A673 (cell line): ENCODE measurements around the gene FITM2. TPM values are rescaled to one million over a fixed set of nuclear protein-coding genes. Genes with fewer than 3 reads are reported as not detected.

Source experiments
- BruUV-seq: library from RNA; stranded (reverse); fragments of 400-500 nt; replicated peaks from 2 replicates; lab custom pipeline; 2021; lab: Mats Ljungman, UMichigan
- CTCF ChIA-PET: fragments of 300-600 bp; sonication (Branson Sonifier 250); formaldehyde crosslinking; loops from one replicate; lab custom pipeline; 2022; ENCODE audit warnings: antibody characterized with exemption; lab: Charles Lee
- POLR2A ChIA-PET: fragments of 300-600 bp; sonication (Branson Sonifier 250); formaldehyde crosslinking; loops from one replicate; lab custom pipeline; 2022; ENCODE audit warnings: antibody characterized with exemption; ENCODE audit not compliant: low non-redundant PET; lab: Charles Lee
- DNase-seq: peaks from one replicate; pipeline ENCODE4 v3.0.0-alpha.2; 2015; ENCODE audit warnings: low spot score
- H3K27ac ChIP-seq: fragments of 200-600 bp; sonication (generic); 2 replicates; pipeline ENCODE4 v1.5.1; 2016; ENCODE audit warnings: mixed run types, low read depth, mild to moderate bottlenecking, mixed read lengths, antibody characterized with exemption, low read length; ENCODE audit not compliant: poor library complexity, severe bottlenecking
- H3K27me3 ChIP-seq: fragments of 200-600 bp; sonication (generic); replicated peaks from 2 replicates; pipeline ENCODE4 v1.6.1; 2017; ENCODE audit warnings: mixed run types, low read depth, mild to moderate bottlenecking, mixed read lengths, antibody characterized with exemption, low read length; ENCODE audit not compliant: insufficient read depth, poor library complexity
- H3K36me3 ChIP-seq: fragments of 200-600 bp; sonication (generic); 2 replicates; pipeline ENCODE4 v1.6.1; 2016; ENCODE audit warnings: mixed run types, mild to moderate bottlenecking, mixed read lengths, antibody characterized with exemption, low read length; ENCODE audit not compliant: insufficient read depth, poor library complexity, severe bottlenecking
- H3K4me1 ChIP-seq: fragments of 200-600 bp; sonication (generic); 2 replicates; pipeline ENCODE4 v1.6.1; 2017; ENCODE audit warnings: mixed run types, mild to moderate bottlenecking, mixed read lengths, antibody characterized with exemption, low read length; ENCODE audit not compliant: insufficient read depth, poor library complexity, severe bottlenecking
- H3K4me3 ChIP-seq: fragments of 200-600 bp; sonication (generic); 2 replicates; pipeline ENCODE4 v1.5.1; 2016; ENCODE audit warnings: low read depth, mixed run types, mild to moderate bottlenecking, mixed read lengths, low read length; ENCODE audit not compliant: poor library complexity, severe bottlenecking
- H3K9me3 ChIP-seq: fragments of 200-600 bp; sonication (generic); 2 replicates; pipeline ENCODE4 v1.6.1; 2016; ENCODE audit warnings: mixed run types, low read depth, mild to moderate bottlenecking, mixed read lengths, antibody characterized with exemption, low read length; ENCODE audit not compliant: poor library complexity, severe bottlenecking
- EZH2 ChIP-seq: fragments of 200-600 bp; sonication (generic); IDR thresholded peaks from 2 replicates; pipeline ENCODE4 v1.6.1; 2017; ENCODE audit warnings: borderline replicate concordance, low read depth, mild to moderate bottlenecking, mixed read lengths, antibody characterized with exemption, low read length; ENCODE audit not compliant: poor library complexity, severe bottlenecking
- intact Hi-C: fragments of 100-400 bp; cut with micrococcal nuclease; formaldehyde crosslinking; loops from one replicate; pipeline ENCODE4 v1.10.0; 2022; ENCODE audit not compliant: unreplicated experiment
- total RNA-seq: library from RNA; stranded (reverse); gene quantifications from 2 replicates; pipeline ENCODE4 v1.2.3, GENCODE V29; 2021
- TF ChIP-seq, protein P1 (sequence below): fragments of 300-800, 200-600 bp; sonication (generic); conservative IDR thresholded peaks from 2 replicates; pipeline ENCODE4 v1.5.1; 2017; ENCODE audit warnings: low read depth, mild to moderate bottlenecking, antibody characterized with exemption, low read length, moderate library complexity, mixed read lengths

The FITM2 gene
- total RNA-seq, 1 experiment from 2014 or later, result 5.7 TPM

DNA sequence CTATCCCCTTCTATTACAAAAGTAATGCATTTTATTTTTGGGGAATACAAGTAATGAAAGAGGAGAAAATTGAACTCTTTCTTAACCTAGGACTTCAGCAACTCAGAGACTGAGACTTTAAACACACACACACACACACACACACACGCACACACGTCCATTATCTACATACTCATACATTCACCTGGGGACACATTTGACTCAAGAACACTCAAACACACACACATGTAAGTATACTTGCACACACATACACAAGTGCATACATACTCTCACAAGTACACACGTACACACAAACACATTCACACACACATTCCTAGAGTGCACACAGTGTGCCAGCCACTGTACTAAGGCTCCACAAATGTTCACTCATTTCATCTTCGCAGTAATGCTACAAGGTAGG is 23.7 kb upstream of the FITM2 start:
- H3K27ac ChIP-seq, result no peak overlapping the region
- ChIA-PET POLR2A (no interaction called here), CTCF (no interaction called here)
- no peaks in the 10 kb centered on the region for H3K9me3 ChIP-seq
- H3K4me3 ChIP-seq, result no peak overlapping the region
- intact Hi-C loops, result no loop called here
- no peaks in the 10 kb centered on the region for H3K4me1 ChIP-seq
- DNase-seq, result no peak
- BruUV-seq, result no TSS peak
- no peaks in the 10 kb centered on the region for H3K27me3 ChIP-seq
- TF ChIP-seq, protein P1, sequence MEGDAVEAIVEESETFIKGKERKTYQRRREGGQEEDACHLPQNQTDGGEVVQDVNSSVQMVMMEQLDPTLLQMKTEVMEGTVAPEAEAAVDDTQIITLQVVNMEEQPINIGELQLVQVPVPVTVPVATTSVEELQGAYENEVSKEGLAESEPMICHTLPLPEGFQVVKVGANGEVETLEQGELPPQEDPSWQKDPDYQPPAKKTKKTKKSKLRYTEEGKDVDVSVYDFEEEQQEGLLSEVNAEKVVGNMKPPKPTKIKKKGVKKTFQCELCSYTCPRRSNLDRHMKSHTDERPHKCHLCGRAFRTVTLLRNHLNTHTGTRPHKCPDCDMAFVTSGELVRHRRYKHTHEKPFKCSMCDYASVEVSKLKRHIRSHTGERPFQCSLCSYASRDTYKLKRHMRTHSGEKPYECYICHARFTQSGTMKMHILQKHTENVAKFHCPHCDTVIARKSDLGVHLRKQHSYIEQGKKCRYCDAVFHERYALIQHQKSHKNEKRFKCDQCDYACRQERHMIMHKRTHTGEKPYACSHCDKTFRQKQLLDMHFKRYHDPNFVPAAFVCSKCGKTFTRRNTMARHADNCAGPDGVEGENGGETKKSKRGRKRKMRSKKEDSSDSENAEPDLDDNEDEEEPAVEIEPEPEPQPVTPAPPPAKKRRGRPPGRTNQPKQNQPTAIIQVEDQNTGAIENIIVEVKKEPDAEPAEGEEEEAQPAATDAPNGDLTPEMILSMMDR, result no peak
- no peak for TF ChIP-seq EZH2
- no peaks in the 10 kb centered on the region for H3K36me3 ChIP-seq

DNA sequence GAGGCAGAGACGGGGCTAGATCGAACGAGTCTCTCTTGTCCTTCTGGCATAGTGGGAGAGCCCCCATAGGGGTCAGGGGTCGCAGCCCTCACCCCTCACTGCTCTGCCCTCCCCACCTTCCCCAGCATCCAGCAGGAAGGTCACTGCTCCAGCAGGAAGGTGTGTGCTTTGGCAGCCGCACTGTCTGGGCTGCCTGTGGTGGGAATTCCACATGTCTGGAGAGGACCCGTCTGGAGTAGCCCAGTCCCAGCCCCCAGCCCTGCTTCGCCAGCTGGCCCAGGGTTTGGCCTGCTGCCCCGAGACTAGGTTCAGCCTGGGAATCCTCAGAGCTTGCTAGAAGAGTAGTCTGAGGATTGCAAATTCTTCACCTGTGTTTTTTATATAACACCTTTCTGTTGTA is 23.3 kb upstream of the FITM2 start:
- BruUV-seq, result no TSS peak
- POLR2A ChIA-PET, result no interaction called here
- intact Hi-C loops, result no loop called here
- no peaks in the 10 kb centered on the region for H3K27me3 ChIP-seq
- H3K27ac ChIP-seq, result no peak overlapping the region
- TF ChIP-seq EZH2, result no peak
- TF ChIP-seq, protein P1, result no peak
- no peaks in the 10 kb centered on the region for H3K9me3 ChIP-seq
- no peak overlapping the region for H3K4me3 ChIP-seq
- H3K4me1 ChIP-seq, result no peaks in the 10 kb centered on the region
- DNase-seq, result no peak
- H3K36me3 ChIP-seq, result no peaks in the 10 kb centered on the region
- CTCF ChIA-PET, result no interaction called here

DNA sequence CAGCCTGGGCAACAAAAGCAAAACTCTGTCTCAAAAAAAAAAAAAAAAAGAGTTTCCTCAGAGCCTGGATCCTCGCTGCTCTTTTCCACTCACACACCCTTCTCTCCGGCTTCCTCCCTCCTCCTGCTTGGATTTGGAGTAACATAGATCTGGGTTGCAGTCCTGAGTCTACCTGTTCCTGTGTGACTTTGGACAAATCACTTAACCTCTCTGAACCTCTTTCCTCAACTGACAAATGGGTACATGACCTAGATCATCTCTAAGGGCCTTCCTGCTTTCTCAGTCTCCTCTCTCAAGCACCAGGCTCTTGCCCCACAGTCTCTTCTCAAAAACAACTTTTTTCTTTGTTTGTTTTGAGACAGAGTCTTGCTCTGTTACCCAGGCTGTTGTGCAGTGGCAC is 20.2 kb upstream of the FITM2 start:
- no peaks in the 10 kb centered on the region for H3K27me3 ChIP-seq
- H3K36me3 ChIP-seq, result no peaks in the 10 kb centered on the region
- BruUV-seq, result no TSS peak
- intact Hi-C loops, result no loop called here
- H3K4me3 ChIP-seq, result no peak overlapping the region
- TF ChIP-seq, protein P1, result no peak
- no peak for TF ChIP-seq EZH2
- no peak for DNase-seq
- H3K27ac ChIP-seq, result no peak overlapping the region
- H3K9me3 ChIP-seq, result no peaks in the 10 kb centered on the region
- POLR2A ChIA-PET, result no interaction called here
- CTCF ChIA-PET, result no interaction called here
- no peaks in the 10 kb centered on the region for H3K4me1 ChIP-seq
